Retinal pigment epithelial cell (primary cell): ENCODE data around the gene DLGAP4.

ENCODE experiments used
- DNase-seq: peaks from one replicate; pipeline ENCODE4 v3.0.0-alpha.2; 2010; ENCODE audit warnings: low read depth
- H3K4me3 ChIP-seq: 2 replicates; pipeline ENCODE4 v1.5.1; 2011; ENCODE audit warnings: mild to moderate bottlenecking, low read length, control low read depth, moderate library complexity
- TF ChIP-seq, protein P1 (sequence below): conservative IDR thresholded peaks from 2 replicates; pipeline ENCODE4 v1.5.1; 2011; ENCODE audit warnings: low read depth, low read length, control low read depth, inconsistent platforms

Gene DLGAP4

GRCh38 chr20:36315545-36316351, 9.6 kb downstream of the DLGAP4 start:
- H3K4me3 ChIP-seq = no peak overlapping the region
- TF ChIP-seq, protein P1, sequence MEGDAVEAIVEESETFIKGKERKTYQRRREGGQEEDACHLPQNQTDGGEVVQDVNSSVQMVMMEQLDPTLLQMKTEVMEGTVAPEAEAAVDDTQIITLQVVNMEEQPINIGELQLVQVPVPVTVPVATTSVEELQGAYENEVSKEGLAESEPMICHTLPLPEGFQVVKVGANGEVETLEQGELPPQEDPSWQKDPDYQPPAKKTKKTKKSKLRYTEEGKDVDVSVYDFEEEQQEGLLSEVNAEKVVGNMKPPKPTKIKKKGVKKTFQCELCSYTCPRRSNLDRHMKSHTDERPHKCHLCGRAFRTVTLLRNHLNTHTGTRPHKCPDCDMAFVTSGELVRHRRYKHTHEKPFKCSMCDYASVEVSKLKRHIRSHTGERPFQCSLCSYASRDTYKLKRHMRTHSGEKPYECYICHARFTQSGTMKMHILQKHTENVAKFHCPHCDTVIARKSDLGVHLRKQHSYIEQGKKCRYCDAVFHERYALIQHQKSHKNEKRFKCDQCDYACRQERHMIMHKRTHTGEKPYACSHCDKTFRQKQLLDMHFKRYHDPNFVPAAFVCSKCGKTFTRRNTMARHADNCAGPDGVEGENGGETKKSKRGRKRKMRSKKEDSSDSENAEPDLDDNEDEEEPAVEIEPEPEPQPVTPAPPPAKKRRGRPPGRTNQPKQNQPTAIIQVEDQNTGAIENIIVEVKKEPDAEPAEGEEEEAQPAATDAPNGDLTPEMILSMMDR = no peak
- no peak for DNase-seq

GRCh38 chr20:36317675-36318074, 11.5 kb downstream of the DLGAP4 start:
- TF ChIP-seq, protein P1 = no peak
- no peak for DNase-seq
- H3K4me3 ChIP-seq = no peak overlapping the region

GRCh38 chr20:36318166-36318565, 12.0 kb downstream of the DLGAP4 start:
- no peak for DNase-seq
- no peak overlapping the region for H3K4me3 ChIP-seq
- TF ChIP-seq, protein P1 = no peak

- no peak overlapping the region for H3K4me3 ChIP-seq
- no peak for DNase-seq
- TF ChIP-seq, protein P1 = no peak
Measured at GRCh38 chr20:36319356-36320260, 13.5 kb downstream of the DLGAP4 start.

DNA sequence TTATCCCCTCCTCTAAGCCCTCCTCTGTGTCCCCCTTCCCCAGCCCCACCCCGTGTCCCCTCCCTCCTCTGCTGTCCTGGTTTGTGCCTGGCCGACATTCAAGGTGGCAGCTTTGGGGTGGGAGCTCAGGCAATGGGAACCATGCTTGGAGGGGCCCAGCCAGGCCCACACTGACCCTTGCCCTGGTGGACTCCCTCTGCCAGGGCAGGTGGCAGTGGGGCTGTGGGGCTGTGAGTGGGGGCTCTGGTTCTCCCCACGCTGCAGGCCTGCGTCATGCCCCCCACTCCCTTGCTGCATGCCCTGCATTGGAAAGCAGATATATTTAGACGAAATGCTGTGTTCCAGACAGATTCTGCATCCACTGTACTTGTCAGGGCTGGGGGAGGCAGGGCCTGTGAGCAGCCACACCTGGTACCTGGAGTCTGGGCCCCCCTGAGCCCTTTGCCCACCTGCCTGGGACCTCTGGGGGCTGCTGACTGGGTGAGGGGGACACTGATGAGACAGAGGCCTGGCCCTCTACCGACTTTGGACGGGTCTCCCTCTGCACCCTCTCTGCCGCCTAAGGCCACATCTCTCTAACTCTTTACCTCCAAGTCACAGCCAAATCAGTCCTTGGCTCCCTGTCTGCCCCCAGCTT, 14.2 kb downstream of the DLGAP4 start:
- TF ChIP-seq, protein P1 = no peak
- DNase-seq = no peak
- H3K4me3 ChIP-seq = no peak overlapping the region

GRCh38 chr20:36320898-36321695, 15.0 kb downstream of the DLGAP4 start:
- H3K4me3 ChIP-seq = no peak overlapping the region
- DNase-seq = no peak

More at GRCh38 chr20:36320898-36321695, 15.0 kb downstream of the DLGAP4 start:
- TF ChIP-seq, protein P1 = no peak
